HepG2 (cell line): Measurements from ENCODE around the gene ADI1. TPM values are rescaled to one million over a fixed set of nuclear protein-coding genes. Genes with fewer than 3 reads are reported as not detected.

Source experiments
- FOXA3 ChIP-seq: IDR thresholded peaks from 2 replicates; pipeline ENCODE4 v1.6.1; 2016; ENCODE audit warnings: missing genetic modification reagents, missing compliant biosample characterization
- FOXP1 ChIP-seq, 2 experiments: fragments of 450-650 bp in 1 of 2; IDR thresholded peaks; 2 replicates each; pipeline ENCODE4 v1.6.1; 2017 to 2018; ENCODE audit warnings: antibody characterized with exemption in 1 of 2
- HDAC2 ChIP-seq: sonication (generic); formaldehyde crosslinking; IDR thresholded peaks from 2 replicates; pipeline ENCODE4 v1.4.0; 2020; ENCODE audit warnings: missing genetic modification reagents
- MAZ ChIP-seq, 2 experiments: sonication (generic) in 1 of 2; formaldehyde crosslinking in 1 of 2; IDR thresholded peaks; 2 replicates each; pipeline versions ENCODE4 v1.5.0 to v1.6.1; 2012 to 2020; ENCODE audit warnings: low read depth in 2 of 2, mild to moderate bottlenecking in 2 of 2, borderline replicate concordance in 1 of 2, improper control_type of control experiment in 1 of 2, low read length in 1 of 2, missing genetic modification reagents in 1 of 2, moderate library complexity in 1 of 2
- MYC ChIP-seq: sonication (generic); formaldehyde crosslinking; IDR thresholded peaks from 2 replicates; pipeline ENCODE4 v1.9.0; 2021; ENCODE audit warnings: missing genetic modification reagents, borderline replicate concordance
- SOX5 ChIP-seq: IDR thresholded peaks from 2 replicates; pipeline ENCODE4 v1.6.1; 2016; ENCODE audit warnings: borderline replicate concordance
- SP4 ChIP-seq: sonication (generic); formaldehyde crosslinking; IDR thresholded peaks from 2 replicates; pipeline ENCODE4 v1.8.1; 2023; ENCODE audit warnings: mild to moderate bottlenecking, missing genetic modification reagents
- TAF1 ChIP-seq: sonication (generic); formaldehyde crosslinking; IDR thresholded peaks from 2 replicates; pipeline ENCODE4 v1.4.0; 2020; ENCODE audit warnings: missing genetic modification reagents
- ZNF17 ChIP-seq: sonication (generic); formaldehyde crosslinking; IDR thresholded peaks from 2 replicates; pipeline ENCODE4 v1.5.0; 2020; ENCODE audit warnings: mild to moderate bottlenecking, missing genetic modification reagents
- ZSCAN22 ChIP-seq: sonication (generic); formaldehyde crosslinking; IDR thresholded peaks from 2 replicates; pipeline ENCODE4 v1.4.0; 2020; ENCODE audit warnings: mild to moderate bottlenecking, missing genetic modification reagents
- ZSCAN30 ChIP-seq: sonication (generic); formaldehyde crosslinking; IDR thresholded peaks from 2 replicates; pipeline ENCODE4 v1.5.0; 2020; ENCODE audit warnings: mild to moderate bottlenecking, missing genetic modification reagents
- polyA plus RNA-seq, 8 experiments: library from polyadenylated mRNA; depleted of rRNA in 3 of 8; stranded (reverse) in 7 of 8; unstranded in 1 of 8; fragments of >200 nt; fragmentation: Illumina TruSeq in 4 of 8; extraction: Trizol in 4 of 8; gene quantifications; 2 replicates each; pipeline versions ENCODE4 v1.2.1 to v1.2.3, GENCODE V29; 2011 to 2016; ENCODE audit warnings: low read depth in 4 of 8, missing spikeins in 1 of 8, mixed read lengths in 1 of 8; ENCODE audit not compliant: insufficient read depth in 1 of 8
- total RNA-seq, 5 experiments: library from RNA; depleted of rRNA; stranded (reverse); fragments of >200 nt; fragmentation: Illumina TruSeq; extraction: Trizol; gene quantifications; 2 replicates each; pipeline ENCODE4 v1.2.3, GENCODE V29; 2016; ENCODE audit warnings: low read depth in 1 of 5
- TF ChIP-seq, protein P1 (sequence below): sonication (generic); formaldehyde crosslinking; IDR thresholded peaks from 2 replicates; pipeline ENCODE4 v1.5.1; 2020; ENCODE audit warnings: missing genetic modification reagents, mild to moderate bottlenecking, borderline replicate concordance
- TF ChIP-seq, protein P2 (sequence below): sonication (generic); formaldehyde crosslinking; IDR thresholded peaks from 2 replicates; pipeline ENCODE4 v1.4.0; 2020; ENCODE audit warnings: missing genetic modification reagents
- TF ChIP-seq, protein P3 (sequence below): sonication (generic); formaldehyde crosslinking; IDR thresholded peaks from 2 replicates; pipeline ENCODE4 v1.4.0; 2020; ENCODE audit warnings: missing genetic modification reagents
- TF ChIP-seq, protein P4 (sequence below): sonication (generic); formaldehyde crosslinking; IDR thresholded peaks from 2 replicates; pipeline ENCODE4 v1.4.0; 2020; ENCODE audit warnings: missing genetic modification reagents, borderline replicate concordance
- TF ChIP-seq, protein P5 (sequence below): sonication (generic); formaldehyde crosslinking; IDR thresholded peaks from 2 replicates; pipeline ENCODE4 v1.8.1; 2023; ENCODE audit warnings: mild to moderate bottlenecking, moderate library complexity, missing genetic modification reagents
- TF ChIP-seq, protein P6 (sequence below): sonication (generic); formaldehyde crosslinking; IDR thresholded peaks from 2 replicates; pipeline ENCODE4 v1.8.0; 2022; ENCODE audit warnings: mild to moderate bottlenecking, missing genetic modification reagents, moderate library complexity

Gene ADI1
- total and polyA plus RNA-seq, 2 of the 13 experiments (the other 11 are each of a cell fraction or from before 2014, with no cell fraction given) = 28.7 to 123 TPM

DNA sequence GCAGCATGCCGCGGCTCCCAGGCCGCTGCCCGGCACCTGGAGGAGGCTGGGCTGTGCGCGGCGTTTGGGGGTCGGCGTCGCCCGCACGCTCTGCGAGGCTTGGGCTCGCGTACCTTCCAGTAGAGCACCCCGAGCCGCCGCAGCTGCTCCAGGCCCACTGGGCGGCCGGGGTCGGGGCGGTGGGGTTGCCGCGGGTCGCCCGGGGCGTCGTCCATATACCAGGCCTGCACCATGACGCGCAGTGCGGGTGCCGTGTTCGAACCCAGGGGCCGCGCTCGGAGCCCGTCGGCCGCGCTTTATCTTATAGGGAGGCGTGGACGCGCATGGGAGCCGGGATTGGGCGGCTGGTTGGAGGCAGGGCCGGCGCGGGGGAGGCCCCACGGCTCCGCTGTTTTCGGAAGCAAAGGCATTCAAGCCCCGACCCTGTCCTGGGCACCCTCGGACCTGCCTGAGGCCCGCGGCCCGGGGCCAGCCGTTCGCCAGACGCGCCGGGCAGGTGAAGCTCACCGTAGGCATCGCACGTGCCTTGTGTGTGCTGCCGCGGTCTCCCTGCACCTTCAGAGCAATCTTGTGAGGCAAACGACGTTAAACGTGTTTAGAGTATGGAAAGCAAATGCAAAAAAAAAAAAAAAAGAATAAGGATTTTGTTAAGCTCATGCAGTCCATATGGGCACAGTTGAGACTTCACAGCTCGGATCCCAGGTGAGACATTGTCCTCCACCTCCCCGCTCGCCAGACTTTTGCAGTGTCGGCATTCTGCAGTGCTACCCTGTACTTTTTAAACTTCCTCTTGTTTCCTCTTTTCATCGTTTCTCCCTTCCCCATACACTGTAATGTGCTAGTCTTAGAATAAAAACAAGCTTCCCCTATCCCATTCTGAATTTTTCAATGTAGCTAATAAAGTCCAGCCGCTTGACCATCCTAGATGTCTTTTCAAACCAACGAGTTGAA is at the start of gene ADI1 (continued):
- TF ChIP-seq FOXA3 (CRISPR knock-in tag) (peak; percentile 52), MYC (CRISPR knock-in tag) (peak; percentile 78; the same call in 1 of the 2 replicates), ZSCAN30 (peak; percentile 99), ZNF17 (CRISPR knock-in tag) (peak; percentile 95; the same call in 1 of the 2 replicates), SP4 (CRISPR knock-in tag) (peak; percentile 78; the same call in 1 of the 2 replicates), HDAC2 (CRISPR knock-in tag) (peak; percentile 63), TAF1 (CRISPR knock-in tag) (peak; percentile 73), MAZ (IDR thresholded peaks at IDR 0.05; ENCODE audit: borderline replicate concordance, low read depth, low read length) (no peak), MAZ (CRISPR knock-in tag; IDR thresholded peaks at IDR 0.05; ENCODE audit: low read depth) (peak; percentile 81), SOX5 (CRISPR knock-in tag) (peak; percentile 50; the same call in 1 of the 2 replicates), ZSCAN22 (CRISPR knock-in tag) (peak; percentile 32; the same call in 1 of the 2 replicates), FOXP1 (IDR thresholded peaks at IDR 0.05) (no peak), FOXP1 (CRISPR knock-in tag; IDR thresholded peaks at IDR 0.05) (no peak; the same call in 1 of the 2 replicates)
- TF ChIP-seq, protein P1, sequence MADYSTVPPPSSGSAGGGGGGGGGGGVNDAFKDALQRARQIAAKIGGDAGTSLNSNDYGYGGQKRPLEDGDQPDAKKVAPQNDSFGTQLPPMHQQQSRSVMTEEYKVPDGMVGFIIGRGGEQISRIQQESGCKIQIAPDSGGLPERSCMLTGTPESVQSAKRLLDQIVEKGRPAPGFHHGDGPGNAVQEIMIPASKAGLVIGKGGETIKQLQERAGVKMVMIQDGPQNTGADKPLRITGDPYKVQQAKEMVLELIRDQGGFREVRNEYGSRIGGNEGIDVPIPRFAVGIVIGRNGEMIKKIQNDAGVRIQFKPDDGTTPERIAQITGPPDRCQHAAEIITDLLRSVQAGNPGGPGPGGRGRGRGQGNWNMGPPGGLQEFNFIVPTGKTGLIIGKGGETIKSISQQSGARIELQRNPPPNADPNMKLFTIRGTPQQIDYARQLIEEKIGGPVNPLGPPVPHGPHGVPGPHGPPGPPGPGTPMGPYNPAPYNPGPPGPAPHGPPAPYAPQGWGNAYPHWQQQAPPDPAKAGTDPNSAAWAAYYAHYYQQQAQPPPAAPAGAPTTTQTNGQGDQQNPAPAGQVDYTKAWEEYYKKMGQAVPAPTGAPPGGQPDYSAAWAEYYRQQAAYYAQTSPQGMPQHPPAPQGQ (CRISPR knock-in tag) = no peak
- TF ChIP-seq, protein P2, sequence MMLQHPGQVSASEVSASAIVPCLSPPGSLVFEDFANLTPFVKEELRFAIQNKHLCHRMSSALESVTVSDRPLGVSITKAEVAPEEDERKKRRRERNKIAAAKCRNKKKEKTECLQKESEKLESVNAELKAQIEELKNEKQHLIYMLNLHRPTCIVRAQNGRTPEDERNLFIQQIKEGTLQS = no peak; the same call in 1 of the 2 replicates
- TF ChIP-seq, protein P3, sequence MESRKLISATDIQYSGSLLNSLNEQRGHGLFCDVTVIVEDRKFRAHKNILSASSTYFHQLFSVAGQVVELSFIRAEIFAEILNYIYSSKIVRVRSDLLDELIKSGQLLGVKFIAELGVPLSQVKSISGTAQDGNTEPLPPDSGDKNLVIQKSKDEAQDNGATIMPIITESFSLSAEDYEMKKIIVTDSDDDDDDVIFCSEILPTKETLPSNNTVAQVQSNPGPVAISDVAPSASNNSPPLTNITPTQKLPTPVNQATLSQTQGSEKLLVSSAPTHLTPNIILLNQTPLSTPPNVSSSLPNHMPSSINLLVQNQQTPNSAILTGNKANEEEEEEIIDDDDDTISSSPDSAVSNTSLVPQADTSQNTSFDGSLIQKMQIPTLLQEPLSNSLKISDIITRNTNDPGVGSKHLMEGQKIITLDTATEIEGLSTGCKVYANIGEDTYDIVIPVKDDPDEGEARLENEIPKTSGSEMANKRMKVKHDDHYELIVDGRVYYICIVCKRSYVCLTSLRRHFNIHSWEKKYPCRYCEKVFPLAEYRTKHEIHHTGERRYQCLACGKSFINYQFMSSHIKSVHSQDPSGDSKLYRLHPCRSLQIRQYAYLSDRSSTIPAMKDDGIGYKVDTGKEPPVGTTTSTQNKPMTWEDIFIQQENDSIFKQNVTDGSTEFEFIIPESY (CRISPR knock-in tag) = peak; percentile 39
- TF ChIP-seq, protein P4, sequence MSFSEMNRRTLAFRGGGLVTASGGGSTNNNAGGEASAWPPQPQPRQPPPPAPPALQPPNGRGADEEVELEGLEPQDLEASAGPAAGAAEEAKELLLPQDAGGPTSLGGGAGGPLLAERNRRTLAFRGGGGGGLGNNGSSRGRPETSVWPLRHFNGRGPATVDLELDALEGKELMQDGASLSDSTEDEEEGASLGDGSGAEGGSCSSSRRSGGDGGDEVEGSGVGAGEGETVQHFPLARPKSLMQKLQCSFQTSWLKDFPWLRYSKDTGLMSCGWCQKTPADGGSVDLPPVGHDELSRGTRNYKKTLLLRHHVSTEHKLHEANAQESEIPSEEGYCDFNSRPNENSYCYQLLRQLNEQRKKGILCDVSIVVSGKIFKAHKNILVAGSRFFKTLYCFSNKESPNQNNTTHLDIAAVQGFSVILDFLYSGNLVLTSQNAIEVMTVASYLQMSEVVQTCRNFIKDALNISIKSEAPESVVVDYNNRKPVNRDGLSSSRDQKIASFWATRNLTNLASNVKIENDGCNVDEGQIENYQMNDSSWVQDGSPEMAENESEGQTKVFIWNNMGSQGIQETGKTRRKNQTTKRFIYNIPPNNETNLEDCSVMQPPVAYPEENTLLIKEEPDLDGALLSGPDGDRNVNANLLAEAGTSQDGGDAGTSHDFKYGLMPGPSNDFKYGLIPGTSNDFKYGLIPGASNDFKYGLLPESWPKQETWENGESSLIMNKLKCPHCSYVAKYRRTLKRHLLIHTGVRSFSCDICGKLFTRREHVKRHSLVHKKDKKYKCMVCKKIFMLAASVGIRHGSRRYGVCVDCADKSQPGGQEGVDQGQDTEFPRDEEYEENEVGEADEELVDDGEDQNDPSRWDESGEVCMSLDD (CRISPR knock-in tag) = peak; percentile 91; the same call in 1 of the 2 replicates
- TF ChIP-seq, protein P5, sequence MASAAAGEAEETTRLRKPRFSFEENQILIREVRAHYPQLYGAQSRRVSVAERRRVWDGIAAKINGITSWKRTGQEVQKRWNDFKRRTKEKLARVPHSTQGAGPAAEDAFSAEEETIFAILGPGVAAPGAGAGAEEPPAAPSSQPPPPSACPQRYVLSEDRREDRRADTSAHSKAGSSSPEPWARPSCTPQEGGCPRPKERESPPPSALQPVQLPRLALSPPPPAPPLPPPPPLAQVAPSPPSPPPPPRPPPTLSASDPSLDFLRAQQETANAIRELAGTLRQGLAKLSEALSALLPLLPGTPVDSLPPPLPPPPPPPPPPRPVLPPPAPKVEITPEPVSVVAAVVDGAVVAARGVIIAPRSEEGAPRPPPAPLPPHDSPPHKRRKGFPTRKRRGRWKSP (CRISPR knock-in tag) = peak; percentile 90
- TF ChIP-seq, protein P6, sequence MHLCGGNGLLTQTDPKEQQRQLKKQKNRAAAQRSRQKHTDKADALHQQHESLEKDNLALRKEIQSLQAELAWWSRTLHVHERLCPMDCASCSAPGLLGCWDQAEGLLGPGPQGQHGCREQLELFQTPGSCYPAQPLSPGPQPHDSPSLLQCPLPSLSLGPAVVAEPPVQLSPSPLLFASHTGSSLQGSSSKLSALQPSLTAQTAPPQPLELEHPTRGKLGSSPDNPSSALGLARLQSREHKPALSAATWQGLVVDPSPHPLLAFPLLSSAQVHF (CRISPR knock-in tag) = peak; percentile 63; the same call in 1 of the 2 replicates
